Activated CD4-positive, alpha-beta T cell treated with anti-CD3 and anti-CD28 coated beads, Interleukin-2, amount 50 U/mL, for 24 hours (primary cell): Measurements from ENCODE around the gene RARRES1.

Source experiments
- DNase-seq, 2 donors: peaks; one replicate each; pipeline ENCODE4 v3.0.0-alpha.2; 2020; ENCODE audit warnings: low read depth in 1 of 2, low spot score in 1 of 2

Gene RARRES1

GRCh38 chr3:158766364-158766763 lies 34.1 kb upstream of the RARRES1 start:
- no peak for DNase-seq

DNA sequence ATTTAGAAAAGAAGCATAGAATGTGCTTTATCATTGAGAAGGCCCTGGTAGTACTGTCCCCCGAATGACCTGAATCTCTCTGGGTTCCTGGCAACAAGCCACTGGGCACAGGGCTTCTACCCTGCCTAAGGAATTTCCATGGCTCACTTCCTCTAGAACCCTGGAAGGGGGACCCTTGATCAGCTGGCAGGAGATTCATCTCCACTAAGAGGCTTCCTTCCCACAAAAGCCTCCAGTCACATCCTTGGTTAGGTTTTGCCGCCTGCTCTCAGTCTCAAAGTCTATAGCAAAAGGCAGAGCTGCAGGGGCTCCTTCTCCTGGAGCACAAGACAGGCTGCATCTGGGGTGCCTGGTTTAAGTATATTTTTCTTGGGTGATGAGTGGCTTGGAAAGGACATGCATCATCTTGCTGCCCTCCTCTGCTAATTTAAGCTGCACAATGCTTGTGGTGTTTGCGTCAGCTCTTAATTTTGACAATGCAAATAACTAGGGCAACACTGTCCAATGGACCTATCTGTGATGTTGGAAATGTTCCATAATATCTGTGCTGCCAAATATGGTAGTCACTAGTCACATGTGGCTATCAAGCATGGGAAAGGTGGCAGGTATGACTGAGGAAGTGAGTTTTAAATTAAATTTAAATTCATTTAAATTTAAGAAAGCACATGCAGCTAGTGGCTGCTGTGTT lies 33.4 kb upstream of the RARRES1 start:
- DNase-seq, result no peak

- DNase-seq, result no peak
These were observed 31.2 kb upstream of the RARRES1 start for GRCh38 chr3:158763421-158763820.

DNA sequence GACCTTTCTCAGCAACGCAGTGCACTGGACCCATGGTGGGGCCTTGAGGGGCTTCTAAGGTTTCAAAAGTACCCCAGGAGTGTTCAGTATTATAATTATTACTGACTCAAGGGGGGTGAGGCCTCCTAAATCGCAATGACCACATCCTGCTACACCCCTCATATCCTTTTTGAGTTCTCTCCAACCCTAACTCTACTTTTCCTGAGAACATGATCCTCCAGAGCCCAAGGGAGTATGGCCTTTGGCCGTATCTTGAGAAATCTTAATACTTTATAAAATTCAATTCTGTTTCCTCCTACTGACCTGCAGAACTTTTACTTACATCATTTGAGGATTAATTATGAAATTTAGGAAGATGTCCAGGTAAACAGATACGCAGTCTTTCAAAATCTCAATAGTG lies 30.4 kb upstream of the RARRES1 start:
- no peak for DNase-seq

DNA sequence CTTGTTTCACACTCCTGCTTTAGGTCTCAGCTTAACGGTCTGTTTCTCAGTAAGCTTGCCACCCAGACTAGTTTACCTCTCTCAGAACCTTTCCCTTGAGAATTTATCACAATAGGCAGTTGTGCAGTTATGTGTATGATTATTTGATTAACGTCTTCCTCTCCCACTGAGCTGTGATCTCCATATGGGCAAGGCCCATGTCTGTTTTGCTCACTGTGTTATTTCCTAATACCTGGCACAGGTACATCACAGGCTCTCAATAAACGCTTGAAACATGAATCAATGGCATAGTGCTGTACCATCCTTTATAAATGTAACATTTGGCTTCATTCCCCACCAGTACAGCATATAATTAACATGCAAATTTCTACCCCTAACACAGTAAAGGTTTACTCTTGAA lies 29.1 kb upstream of the RARRES1 start:
- DNase-seq, result no peak

DNA sequence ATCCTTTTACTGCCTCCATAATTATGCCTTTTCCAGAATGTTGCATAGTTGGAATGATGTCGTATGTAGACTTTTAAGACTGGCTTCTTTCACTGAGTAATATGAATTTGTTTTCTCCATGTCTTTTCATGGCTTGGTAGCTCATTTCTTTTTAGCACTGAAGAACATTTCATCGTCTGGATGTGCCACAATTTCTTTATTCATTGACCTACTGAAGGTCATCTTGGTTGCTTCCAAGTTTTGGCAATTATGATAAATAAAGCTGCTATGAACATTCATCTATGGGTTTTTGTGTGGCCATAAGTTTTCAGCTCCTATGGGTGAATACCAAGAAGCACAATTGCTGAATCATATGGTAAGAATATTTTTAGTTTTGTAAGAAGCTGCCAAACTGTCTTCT lies 23.2 kb upstream of the RARRES1 start:
- no peak for DNase-seq

- DNase-seq, result no peak
These were observed 21.6 kb upstream of the RARRES1 start for GRCh38 chr3:158753854-158754253.

GRCh38 chr3:158751316-158751715 lies 19.1 kb upstream of the RARRES1 start:
- no peak for DNase-seq

GRCh38 chr3:158750016-158750415 lies 17.8 kb upstream of the RARRES1 start:
- DNase-seq, result no peak

GRCh38 chr3:158749526-158749925 lies 17.3 kb upstream of the RARRES1 start:
- no peak for DNase-seq

- no peak for DNase-seq
These were observed 16.1 kb upstream of the RARRES1 start for GRCh38 chr3:158748237-158748828.

DNA sequence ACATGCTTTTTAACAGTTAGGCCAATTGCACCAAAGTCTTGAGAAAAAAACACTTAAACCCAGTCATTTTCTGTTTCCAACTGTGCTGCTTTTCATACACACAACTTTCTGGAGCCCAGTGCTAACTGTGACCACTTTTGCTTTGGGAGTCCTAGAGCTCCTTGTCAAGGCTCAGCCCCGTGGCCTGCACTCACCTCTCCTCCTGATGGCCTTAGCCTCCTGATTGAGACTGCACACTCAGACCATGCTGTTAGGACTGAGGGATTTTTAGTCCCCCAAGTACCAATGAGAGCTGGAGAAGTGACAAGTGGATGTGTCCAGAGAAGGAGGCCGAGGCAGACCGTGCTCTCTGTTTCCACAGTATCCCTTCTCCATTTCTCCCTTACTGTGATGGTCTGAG lies 15.2 kb upstream of the RARRES1 start:
- DNase-seq, result no peak

GRCh38 chr3:158745551-158745950 lies 13.3 kb upstream of the RARRES1 start:
- no peak for DNase-seq

GRCh38 chr3:158744567-158745288 lies 12.5 kb upstream of the RARRES1 start:
- DNase-seq, result no peak

DNA sequence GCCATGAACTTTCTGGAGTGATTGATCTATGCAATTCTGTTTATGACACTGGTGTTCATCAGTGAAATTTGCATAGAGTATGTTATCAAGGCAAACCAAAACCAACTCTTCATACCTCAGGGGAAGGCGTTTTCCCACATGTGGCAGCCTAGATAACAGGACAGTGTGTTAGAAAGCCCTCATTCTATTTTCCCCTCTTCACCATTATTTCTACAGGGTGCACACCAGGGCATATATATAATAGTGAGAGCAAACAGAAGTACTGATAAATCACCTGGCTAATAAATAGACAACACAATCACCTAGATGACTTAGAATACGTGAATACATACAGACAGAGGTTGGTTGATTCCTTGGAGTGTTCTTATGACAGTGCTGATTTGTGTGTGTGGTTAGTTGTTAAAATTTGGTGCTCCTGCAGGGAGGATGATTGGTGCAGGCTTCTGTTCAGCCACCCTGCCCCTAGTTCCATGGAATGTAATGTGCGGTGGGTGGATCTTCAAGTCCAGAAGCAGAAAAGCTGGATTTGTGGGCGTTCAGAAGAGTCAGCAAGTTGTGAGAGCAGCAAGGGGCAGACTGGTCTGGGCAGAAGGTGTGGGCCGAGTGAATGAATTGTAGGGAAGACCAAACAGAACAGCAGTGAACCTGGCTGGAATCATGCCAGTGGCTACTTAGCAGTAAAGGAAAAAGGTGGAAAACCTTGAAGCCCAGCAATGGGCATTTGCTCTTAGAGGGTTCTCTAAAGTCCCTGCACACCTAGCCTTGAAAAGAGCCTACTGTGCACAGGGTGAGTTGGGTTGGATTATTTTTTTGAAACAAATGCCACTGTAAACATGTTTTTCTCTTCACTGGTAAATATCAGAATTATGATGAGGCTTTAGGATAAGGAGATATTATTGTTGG lies 11.7 kb upstream of the RARRES1 start:
- no peak for DNase-seq

DNA sequence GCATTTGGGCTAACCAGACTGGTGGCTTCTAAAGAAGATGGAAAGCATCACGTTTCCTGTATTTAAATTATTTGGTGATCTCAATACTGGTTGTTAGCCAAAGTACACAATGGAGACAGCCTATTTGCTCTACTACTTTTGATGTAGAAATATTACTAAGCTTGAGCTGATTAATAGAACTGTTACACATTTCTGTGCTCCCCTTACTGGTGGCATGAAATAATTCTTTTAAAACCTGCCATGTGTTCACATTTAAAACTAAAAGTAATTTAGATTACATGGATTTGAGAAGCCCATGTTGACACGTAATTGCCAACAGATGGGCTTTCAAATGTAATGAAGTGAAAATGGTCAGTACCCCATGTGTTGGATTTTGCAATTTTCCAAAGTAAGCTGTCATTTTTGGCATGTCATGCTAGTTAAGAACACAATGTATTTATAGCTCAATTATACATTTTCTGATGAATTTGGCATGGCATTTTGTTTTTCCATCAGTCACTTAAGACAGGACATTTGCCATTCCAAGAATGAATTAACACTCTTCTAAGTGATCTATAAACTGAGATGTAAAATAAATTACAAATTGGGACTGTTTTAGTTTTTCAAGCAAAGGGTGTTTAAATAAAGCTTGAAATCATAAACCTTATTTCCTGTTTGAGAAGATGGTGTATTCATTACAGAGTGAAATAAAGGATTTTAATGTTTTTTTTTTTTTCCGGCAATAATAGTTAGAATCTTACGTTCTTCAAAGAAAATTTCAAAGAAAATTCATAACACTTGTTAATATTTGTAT lies 10.8 kb upstream of the RARRES1 start:
- no peak for DNase-seq

- no peak for DNase-seq
These were observed 7.4 kb upstream of the RARRES1 start for GRCh38 chr3:158739661-158740060.

GRCh38 chr3:158739078-158739477 lies 6.8 kb upstream of the RARRES1 start:
- DNase-seq, result no peak

GRCh38 chr3:158738653-158739052 lies 6.4 kb upstream of the RARRES1 start:
- DNase-seq, result no peak

GRCh38 chr3:158737976-158738615 lies 5.8 kb upstream of the RARRES1 start:
- DNase-seq, result no peak
